ENCODE data around the gene GATB.

GATB gene

DNA sequence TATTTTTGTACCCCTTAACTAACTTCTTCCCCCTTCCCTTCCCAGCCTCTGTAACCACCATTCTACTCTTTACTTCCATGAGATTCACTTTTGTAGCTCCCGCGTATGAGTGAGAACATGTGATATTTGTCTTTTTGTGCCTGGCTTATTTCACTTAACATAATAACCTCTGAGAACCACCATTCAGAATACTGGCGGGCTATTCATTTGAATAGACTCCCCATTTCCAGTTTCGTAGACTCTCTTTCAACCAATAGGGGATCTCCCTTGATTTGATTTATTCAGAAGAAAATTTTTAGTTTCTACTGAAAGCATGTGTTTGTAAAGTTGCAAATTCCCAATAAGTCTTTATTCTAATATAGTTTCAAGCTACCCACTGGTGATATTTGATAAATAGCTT lies 117.2 kb downstream of the GATB start:
- no peak overlapping the region for H3K27ac ChIP-seq
- TF ChIP-seq, protein P1, sequence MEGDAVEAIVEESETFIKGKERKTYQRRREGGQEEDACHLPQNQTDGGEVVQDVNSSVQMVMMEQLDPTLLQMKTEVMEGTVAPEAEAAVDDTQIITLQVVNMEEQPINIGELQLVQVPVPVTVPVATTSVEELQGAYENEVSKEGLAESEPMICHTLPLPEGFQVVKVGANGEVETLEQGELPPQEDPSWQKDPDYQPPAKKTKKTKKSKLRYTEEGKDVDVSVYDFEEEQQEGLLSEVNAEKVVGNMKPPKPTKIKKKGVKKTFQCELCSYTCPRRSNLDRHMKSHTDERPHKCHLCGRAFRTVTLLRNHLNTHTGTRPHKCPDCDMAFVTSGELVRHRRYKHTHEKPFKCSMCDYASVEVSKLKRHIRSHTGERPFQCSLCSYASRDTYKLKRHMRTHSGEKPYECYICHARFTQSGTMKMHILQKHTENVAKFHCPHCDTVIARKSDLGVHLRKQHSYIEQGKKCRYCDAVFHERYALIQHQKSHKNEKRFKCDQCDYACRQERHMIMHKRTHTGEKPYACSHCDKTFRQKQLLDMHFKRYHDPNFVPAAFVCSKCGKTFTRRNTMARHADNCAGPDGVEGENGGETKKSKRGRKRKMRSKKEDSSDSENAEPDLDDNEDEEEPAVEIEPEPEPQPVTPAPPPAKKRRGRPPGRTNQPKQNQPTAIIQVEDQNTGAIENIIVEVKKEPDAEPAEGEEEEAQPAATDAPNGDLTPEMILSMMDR (conservative IDR thresholded peaks at IDR 0.05) = no peak
- TF ChIP-seq ZFX (IDR thresholded peaks at IDR 0.05) = no peak

DNA sequence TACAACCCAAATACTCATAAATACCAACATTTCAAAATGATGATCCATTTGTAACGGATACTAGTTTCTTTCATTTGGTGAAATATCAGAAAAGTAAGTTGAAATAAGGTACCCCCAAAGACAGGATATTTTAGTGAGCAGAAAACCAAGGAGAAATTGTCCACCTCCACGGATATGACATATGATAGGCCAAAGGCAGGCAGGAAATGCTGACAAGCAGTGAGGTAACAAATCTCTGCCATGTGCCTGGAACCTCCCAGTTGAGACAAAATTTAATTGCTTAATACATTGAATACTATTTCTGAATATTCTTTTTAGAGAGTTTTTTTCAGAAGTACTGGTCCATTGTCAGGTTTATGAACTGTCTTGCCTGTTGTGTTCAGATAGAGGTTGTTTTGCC lies 118.8 kb downstream of the GATB start:
- no peak for TF ChIP-seq ZFX (IDR thresholded peaks at IDR 0.05)
- TF ChIP-seq, protein P1 (conservative IDR thresholded peaks at IDR 0.05) = no peak
- no peak overlapping the region for H3K27ac ChIP-seq

DNA sequence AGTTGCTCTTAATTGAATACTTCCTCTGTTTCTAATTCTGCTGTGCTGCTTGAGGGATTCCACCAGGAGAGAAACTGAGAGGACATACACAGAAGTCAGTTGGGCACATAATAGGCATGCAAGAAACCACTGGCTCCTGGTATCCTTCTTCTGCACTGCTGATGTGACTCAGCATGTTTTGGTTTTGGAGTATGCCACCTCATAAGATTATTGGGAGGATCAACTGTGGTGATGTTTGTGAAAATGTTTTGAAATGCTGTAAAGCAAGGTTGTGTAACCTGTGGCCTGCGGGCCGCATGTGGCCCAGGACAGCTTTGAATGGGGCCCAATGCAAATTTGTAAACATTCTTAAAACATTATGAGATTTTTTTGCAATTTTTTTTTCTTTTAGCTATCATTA lies 119.6 kb downstream of the GATB start:
- H3K27ac ChIP-seq = no peak overlapping the region
- TF ChIP-seq ZFX (IDR thresholded peaks at IDR 0.05) = no peak
- TF ChIP-seq, protein P1 (conservative IDR thresholded peaks at IDR 0.05) = no peak

DNA sequence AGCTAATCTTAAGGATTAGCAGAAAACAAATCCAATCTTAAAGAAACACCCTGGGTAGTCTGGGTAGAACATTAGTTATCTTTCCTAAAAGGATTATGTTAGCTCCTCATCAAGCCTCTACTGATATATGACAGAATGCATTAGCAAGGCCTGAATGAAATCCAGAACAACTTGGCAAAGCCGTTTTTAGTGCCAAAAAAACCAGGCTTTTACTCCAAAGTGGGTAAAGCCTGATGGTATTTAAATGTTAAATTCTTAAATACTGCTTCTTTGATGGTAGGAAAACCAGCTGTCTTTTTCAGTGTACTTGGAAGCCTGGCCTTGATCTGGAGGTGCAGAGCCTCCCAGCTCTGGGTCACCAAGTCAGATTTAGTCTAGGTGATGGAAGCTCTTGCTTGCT lies 120.4 kb downstream of the GATB start:
- TF ChIP-seq ZFX (IDR thresholded peaks at IDR 0.05) = no peak
- TF ChIP-seq, protein P1 (conservative IDR thresholded peaks at IDR 0.05) = no peak
- no peak overlapping the region for H3K27ac ChIP-seq

DNA sequence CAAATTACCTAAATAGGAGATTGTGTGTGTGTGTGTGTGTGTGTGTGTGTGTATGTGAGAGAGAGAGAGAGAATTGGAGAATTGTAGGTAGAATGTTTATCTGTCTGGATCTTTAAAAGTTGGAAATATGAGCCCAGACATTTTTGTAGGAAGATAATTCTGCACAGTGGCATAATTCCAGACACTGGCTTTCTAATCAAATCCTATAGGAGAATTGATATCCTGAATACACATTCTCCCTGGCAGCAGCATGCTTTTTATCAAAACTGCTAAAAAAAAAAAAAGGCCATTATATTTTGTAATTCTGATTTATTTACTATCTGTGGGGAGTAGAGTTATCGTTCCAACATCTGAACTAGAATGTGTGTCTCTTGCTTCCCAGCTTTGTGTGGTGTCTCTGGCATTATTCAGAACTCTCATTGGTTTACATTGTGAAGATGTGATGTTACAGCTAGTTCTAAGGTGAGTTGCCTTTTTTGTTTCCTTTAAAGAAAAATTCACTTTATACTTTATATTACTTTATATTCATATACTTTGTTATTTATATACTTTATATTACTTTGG lies 122.4 kb downstream of the GATB start:
- TF ChIP-seq, protein P1 (conservative IDR thresholded peaks at IDR 0.05) = no peak
- no peak for TF ChIP-seq ZFX (IDR thresholded peaks at IDR 0.05)
- no peak overlapping the region for H3K27ac ChIP-seq

DNA sequence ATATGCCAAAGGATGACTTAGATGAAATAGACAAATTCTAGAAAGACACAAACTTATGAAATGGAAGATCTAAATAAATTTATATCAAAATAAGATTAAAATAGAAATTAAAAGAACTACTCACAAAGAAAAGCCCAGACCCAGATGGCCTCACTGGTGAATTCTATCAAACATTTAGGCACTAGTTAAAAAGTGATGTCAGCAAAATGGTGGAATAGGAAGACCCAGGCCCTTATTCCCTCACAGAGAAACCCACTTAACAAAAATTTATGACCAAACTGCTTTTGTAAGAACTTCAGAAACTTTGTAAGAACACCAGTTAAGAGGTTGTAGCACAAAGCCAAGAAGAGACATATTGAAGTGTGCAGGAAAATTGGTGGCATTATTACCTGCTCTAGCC lies 129.5 kb downstream of the GATB start:
- H3K27ac ChIP-seq = no peak overlapping the region
- no peak for TF ChIP-seq ZFX (IDR thresholded peaks at IDR 0.05)

DNA sequence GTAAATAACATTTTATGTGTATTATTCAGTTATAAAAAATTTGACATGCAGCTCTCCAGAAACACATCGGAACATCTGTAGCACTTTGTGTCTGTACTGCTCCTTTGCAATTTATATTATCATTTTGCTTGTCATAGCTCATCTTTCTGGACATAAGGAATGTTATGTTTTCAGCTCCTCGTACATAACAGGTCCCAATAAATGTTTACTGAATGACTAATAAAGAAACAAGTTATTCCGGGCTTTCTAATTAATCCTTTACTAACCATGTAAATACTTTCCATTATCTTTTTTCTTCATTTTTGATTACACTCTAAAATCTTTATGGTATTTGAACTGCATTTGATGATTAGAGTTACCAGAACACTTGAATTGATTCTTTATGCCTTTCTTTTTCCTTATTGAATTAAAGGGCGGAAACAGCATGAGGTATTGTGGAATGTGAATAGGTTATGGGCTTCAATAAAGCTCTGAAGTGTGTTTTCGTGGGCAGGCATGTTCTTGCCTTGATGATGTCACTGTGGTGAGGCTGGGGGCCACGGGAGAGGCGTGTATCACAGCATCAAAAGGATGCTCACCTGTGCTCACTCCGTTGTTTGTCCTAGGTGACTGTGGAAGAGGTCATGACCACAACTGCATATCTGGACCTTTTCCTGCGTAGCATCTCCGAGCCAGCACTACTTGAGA lies 131.6 kb downstream of the GATB start:
- H3K27ac ChIP-seq = no peak overlapping the region
- TF ChIP-seq, protein P1 (conservative IDR thresholded peaks at IDR 0.05) = no peak
- TF ChIP-seq ZFX (IDR thresholded peaks at IDR 0.05) = no peak

Data from C4-2B (cell line).